Liver (tissue), 9 donors: ENCODE results near the gene RAB3B. TPM values are rescaled to one million over a fixed set of nuclear protein-coding genes. Genes with fewer than 3 reads are reported as not detected.

Experiments used
- DNase-seq: peaks from one replicate; pipeline ENCODE4 v3.0.0-alpha.2; 2017; ENCODE audit warnings: low spot score
- H3K27ac ChIP-seq, 2 donors: one replicate each; pipeline ENCODE4 v1.7.0; 2013; ENCODE audit warnings: inconsistent platforms in 2 of 2, low read length in 2 of 2, control low read depth in 1 of 2, low read depth in 1 of 2, mild to moderate bottlenecking in 1 of 2
- H3K27me3 ChIP-seq, 4 donors: one replicate each; pipeline versions ENCODE4 v1.6.1 to v1.7.0; 2013; ENCODE audit warnings: low read length in 3 of 4, inconsistent platforms in 1 of 4, mild to moderate bottlenecking in 1 of 4, moderate library complexity in 1 of 4; ENCODE audit not compliant: control insufficient read depth in 4 of 4, insufficient read depth in 4 of 4
- H3K36me3 ChIP-seq, 4 donors: one replicate each; pipeline versions ENCODE4 v1.6.1 to v1.7.0; 2013; ENCODE audit warnings: low read length in 3 of 4, mild to moderate bottlenecking in 3 of 4, low read depth in 1 of 4, moderate library complexity in 1 of 4; ENCODE audit not compliant: control insufficient read depth in 4 of 4, insufficient read depth in 3 of 4
- H3K4me1 ChIP-seq, 4 donors: one replicate each; pipeline versions ENCODE4 v1.6.1 to v1.7.0; 2013; ENCODE audit warnings: low read length in 3 of 4, mild to moderate bottlenecking in 3 of 4, moderate library complexity in 1 of 4; ENCODE audit not compliant: control insufficient read depth in 4 of 4, insufficient read depth in 4 of 4
- H3K4me3 ChIP-seq, 3 donors: one replicate each; pipeline versions ENCODE4 v1.6.1 to v1.7.0; 2013; ENCODE audit warnings: low read length in 3 of 3, control low read depth in 1 of 3, low read depth in 1 of 3, mild to moderate bottlenecking in 1 of 3
- H3K9ac ChIP-seq, 2 donors: one replicate each; pipeline ENCODE4 v1.7.0; 2013; ENCODE audit warnings: low read length in 2 of 2, mild to moderate bottlenecking in 2 of 2, moderate library complexity in 2 of 2, control low read depth in 1 of 2, low read depth in 1 of 2
- H3K9me3 ChIP-seq, 4 donors: one replicate each; pipeline versions ENCODE4 v1.6.1 to v1.7.0; 2013; ENCODE audit warnings: low read length in 3 of 4; ENCODE audit not compliant: control insufficient read depth in 4 of 4
- ATF3 ChIP-seq: IDR thresholded peaks from 2 replicates; pipeline ENCODE4 v1.6.1; 2016; ENCODE audit warnings: antibody characterized with exemption
- CTCF ChIP-seq: fragments of 150-350 bp; IDR thresholded peaks from 2 replicates; pipeline ENCODE4 v1.5.1; 2017; ENCODE audit warnings: improper control_type of control experiment, low read depth, low read length; ENCODE audit not compliant: missing input control
- EGR1 ChIP-seq, 2 donors: IDR thresholded peaks; 2 replicates each; pipeline ENCODE4 v1.6.1; 2016 to 2018; ENCODE audit warnings: antibody characterized with exemption in 2 of 2, low read depth in 2 of 2
- FOXA1 ChIP-seq: IDR thresholded peaks from 2 replicates; pipeline ENCODE4 v1.6.1; 2016; ENCODE audit warnings: antibody characterized with exemption
- FOXA2 ChIP-seq: IDR thresholded peaks from 2 replicates; pipeline ENCODE4 v1.6.1; 2016; ENCODE audit warnings: antibody characterized with exemption
- GABPA ChIP-seq, 2 donors: IDR thresholded peaks in 1 of 2; conservative IDR thresholded peaks in 1 of 2; 2 replicates each; pipeline ENCODE4 v1.6.1; 2016; ENCODE audit warnings: antibody characterized with exemption in 2 of 2, mild to moderate bottlenecking in 1 of 2, moderate library complexity in 1 of 2
- HNF4A ChIP-seq, 2 donors: conservative IDR thresholded peaks; 2 replicates each; pipeline ENCODE4 v1.6.1; 2016; ENCODE audit warnings: antibody characterized with exemption in 2 of 2, mild to moderate bottlenecking in 2 of 2
- NR2F2 ChIP-seq: IDR thresholded peaks from 2 replicates; pipeline ENCODE4 v1.6.1; 2016; ENCODE audit warnings: antibody characterized with exemption
- RAD21 ChIP-seq, 2 donors: IDR thresholded peaks; 2 replicates each; pipeline ENCODE4 v1.6.1; 2016; ENCODE audit warnings: antibody characterized with exemption in 2 of 2, mild to moderate bottlenecking in 2 of 2
- RXRA ChIP-seq, 2 donors: IDR thresholded peaks; 2 replicates each; pipeline ENCODE4 v1.6.1; 2017 to 2018; ENCODE audit warnings: antibody characterized with exemption in 2 of 2, mild to moderate bottlenecking in 1 of 2
- SP1 ChIP-seq: IDR thresholded peaks from 2 replicates; pipeline ENCODE4 v1.6.1; 2018; ENCODE audit warnings: antibody characterized with exemption, mild to moderate bottlenecking
- TAF1 ChIP-seq: conservative IDR thresholded peaks from 2 replicates; pipeline ENCODE4 v1.6.1; 2016; ENCODE audit warnings: antibody characterized with exemption, mild to moderate bottlenecking
- YY1 ChIP-seq: IDR thresholded peaks from 2 replicates; pipeline ENCODE4 v1.6.1; 2016; ENCODE audit warnings: antibody characterized with exemption, mild to moderate bottlenecking
- ZBTB33 ChIP-seq: IDR thresholded peaks from 2 replicates; pipeline ENCODE4 v1.6.1; 2016; ENCODE audit warnings: antibody characterized with exemption
- WGBS: extraction: QIAGEN DNeasy Blood & Tissue Kit; methylation state at CpG from one replicate; pipeline ENCODE4 v1.1.7; 2013; 5-methylcytosine and 5-hydroxymethylcytosine counted together
- polyA plus RNA-seq, 2 donors: library from polyadenylated mRNA; stranded (reverse) in 1 of 2; unstranded in 1 of 2; fragments of 200-250 nt in 1 of 2; fragments of >200 nt in 1 of 2; fragmentation: Nextera tagmentation in 1 of 2; extraction: Ambion mirVana in 1 of 2; gene quantifications; one replicate each; pipeline versions ENCODE4 v1.2.1 to v1.2.3, GENCODE V29; 2013 to 2015
- total RNA-seq, 2 donors: library from RNA; depleted of rRNA; stranded (reverse); fragments of >200 nt; gene quantifications; one replicate each; pipeline ENCODE4 v1.2.3, GENCODE V29; 2014
- TF ChIP-seq, protein P1 (sequence below): IDR thresholded peaks from 2 replicates; pipeline ENCODE4 v1.6.1; 2016; ENCODE audit warnings: antibody characterized with exemption, mild to moderate bottlenecking
- TF ChIP-seq, protein P2 (sequence below): IDR thresholded peaks from 2 replicates; pipeline ENCODE4 v1.6.1; 2016; ENCODE audit warnings: antibody characterized with exemption
- donor health status: healthy.
- donor health status: healthy.
- donor health status: healthy.
- donor health status: healthy.
- donor health status: healthy.

RAB3B gene
- total and polyA plus RNA-seq, 4 donors = 0.17 to 5.4 (median 0.32) TPM

DNA sequence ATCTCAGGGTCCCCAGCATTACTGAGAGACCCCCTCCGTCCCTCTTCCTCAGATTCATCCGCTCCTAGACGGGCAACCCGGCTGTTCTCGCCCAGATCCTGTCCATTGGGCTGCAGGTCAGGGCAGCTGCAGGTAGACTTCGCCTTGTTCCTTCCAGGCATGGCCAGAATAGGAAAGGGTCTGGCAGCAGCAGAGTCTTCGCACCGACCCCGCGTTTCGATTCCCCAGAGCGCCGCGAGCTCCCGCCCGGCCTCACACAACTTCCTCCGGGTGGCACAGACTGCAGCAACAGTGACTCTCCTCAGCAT is 112.2 kb downstream of the RAB3B start:
- Histone ChIP-seq H3K4me3 (peak overlapping the region; percentile 58 to 98 (median 85)), H3K27ac (peak overlapping the region; percentile 91 to 93), H3K9me3 (no peaks in the 10 kb centered on the region), H3K27me3 (peaks cover 0 to 4% (median under 1%) of the 10 kb centered on the region in 4 donors), H3K36me3 (peaks cover 0 to 1% (median 0%) of the 10 kb centered on the region in 4 donors), H3K4me1 (peaks cover 0 to 30% (median 19%) of the 10 kb centered on the region in 4 donors), H3K9ac (peak overlapping the region; percentile 18 to 99)
- WGBS = under 1% methylated on average over 17 of the region's 17 CpGs
- TF ChIP-seq SP1 = no peak
- no peak for TF ChIP-seq GABPA (IDR thresholded peaks at IDR 0.05 in 1 of 2, conservative IDR thresholded peaks at IDR 0.05 in 1 of 2)
- no peak for TF ChIP-seq FOXA2
- no peak for TF ChIP-seq NR2F2
- TF ChIP-seq TAF1 = no peak
- TF ChIP-seq FOXA1 = no peak
- TF ChIP-seq, protein P1, sequence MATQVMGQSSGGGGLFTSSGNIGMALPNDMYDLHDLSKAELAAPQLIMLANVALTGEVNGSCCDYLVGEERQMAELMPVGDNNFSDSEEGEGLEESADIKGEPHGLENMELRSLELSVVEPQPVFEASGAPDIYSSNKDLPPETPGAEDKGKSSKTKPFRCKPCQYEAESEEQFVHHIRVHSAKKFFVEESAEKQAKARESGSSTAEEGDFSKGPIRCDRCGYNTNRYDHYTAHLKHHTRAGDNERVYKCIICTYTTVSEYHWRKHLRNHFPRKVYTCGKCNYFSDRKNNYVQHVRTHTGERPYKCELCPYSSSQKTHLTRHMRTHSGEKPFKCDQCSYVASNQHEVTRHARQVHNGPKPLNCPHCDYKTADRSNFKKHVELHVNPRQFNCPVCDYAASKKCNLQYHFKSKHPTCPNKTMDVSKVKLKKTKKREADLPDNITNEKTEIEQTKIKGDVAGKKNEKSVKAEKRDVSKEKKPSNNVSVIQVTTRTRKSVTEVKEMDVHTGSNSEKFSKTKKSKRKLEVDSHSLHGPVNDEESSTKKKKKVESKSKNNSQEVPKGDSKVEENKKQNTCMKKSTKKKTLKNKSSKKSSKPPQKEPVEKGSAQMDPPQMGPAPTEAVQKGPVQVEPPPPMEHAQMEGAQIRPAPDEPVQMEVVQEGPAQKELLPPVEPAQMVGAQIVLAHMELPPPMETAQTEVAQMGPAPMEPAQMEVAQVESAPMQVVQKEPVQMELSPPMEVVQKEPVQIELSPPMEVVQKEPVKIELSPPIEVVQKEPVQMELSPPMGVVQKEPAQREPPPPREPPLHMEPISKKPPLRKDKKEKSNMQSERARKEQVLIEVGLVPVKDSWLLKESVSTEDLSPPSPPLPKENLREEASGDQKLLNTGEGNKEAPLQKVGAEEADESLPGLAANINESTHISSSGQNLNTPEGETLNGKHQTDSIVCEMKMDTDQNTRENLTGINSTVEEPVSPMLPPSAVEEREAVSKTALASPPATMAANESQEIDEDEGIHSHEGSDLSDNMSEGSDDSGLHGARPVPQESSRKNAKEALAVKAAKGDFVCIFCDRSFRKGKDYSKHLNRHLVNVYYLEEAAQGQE = no peak
- no peak for DNase-seq

DNA sequence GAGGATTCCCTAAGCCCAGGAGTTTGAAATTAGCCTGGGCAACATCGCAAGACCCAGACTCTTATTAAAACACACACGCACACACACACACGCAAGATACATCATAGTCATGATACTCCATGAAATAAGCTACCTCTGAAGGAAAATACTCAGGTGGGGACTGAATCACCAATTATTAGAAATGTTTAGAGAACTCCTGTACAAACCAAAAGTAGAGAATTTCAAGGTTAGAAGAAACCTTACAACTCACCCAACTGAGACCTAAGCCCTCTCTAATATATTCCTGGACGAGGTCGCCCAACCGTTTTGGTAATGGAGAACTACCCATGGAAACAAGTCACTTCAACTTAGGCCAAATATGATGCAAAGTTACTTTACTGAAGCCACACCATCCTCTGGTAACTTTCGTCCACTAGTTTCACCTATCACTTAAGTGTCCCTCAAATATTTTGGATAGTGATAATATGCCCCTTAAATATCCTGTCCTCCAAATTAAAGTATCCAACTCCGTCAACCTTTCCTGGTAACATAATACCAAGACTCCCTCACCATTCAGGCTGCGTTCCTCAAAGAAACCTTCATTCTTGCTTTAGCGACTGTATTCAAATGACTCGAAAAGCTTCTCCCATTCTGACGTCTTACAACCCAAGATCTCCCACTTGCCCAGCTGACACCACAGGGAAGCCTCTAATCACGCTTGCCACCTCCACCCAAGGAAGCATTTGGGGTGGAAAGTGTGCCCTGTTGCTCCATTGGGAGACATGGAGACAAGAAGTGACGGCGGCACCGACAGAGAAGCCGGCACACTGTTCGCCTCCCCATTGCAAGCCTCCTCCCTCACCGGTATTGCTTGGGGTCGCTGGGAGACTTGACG is 112.8 kb downstream of the RAB3B start:
- H3K4me1 ChIP-seq = peaks cover 0 to 30% (median 19%) of the 10 kb centered on the region in 4 donors
- 11% methylated on average over 21 of the region's 21 CpGs for WGBS
- peak overlapping the region; percentile 91 to 93 for H3K27ac ChIP-seq
- peak overlapping the region; percentile 18 to 99 for H3K9ac ChIP-seq
- no peaks in the 10 kb centered on the region for H3K9me3 ChIP-seq
- no peak for DNase-seq
- peaks cover 0 to 2% (median 0%) of the 10 kb centered on the region in 4 donors for H3K27me3 ChIP-seq
- peaks cover 0 to 1% (median 0%) of the 10 kb centered on the region in 4 donors for H3K36me3 ChIP-seq
- peak overlapping the region; percentile 58 to 98 (median 85) for H3K4me3 ChIP-seq
- TF ChIP-seq RAD21 (IDR thresholded peaks at IDR 0.05) = no peak
- TF ChIP-seq EGR1 (IDR thresholded peaks at IDR 0.05; ENCODE audit: low read depth in 2 of 2) = no peak
- no peak for TF ChIP-seq ZBTB33
- TF ChIP-seq FOXA1 = no peak
- no peak for TF ChIP-seq YY1
- TF ChIP-seq SP1 = no peak
- no peak for TF ChIP-seq HNF4A (conservative IDR thresholded peaks at IDR 0.05)
- no peak for TF ChIP-seq NR2F2
- TF ChIP-seq RXRA (IDR thresholded peaks at IDR 0.05) = no peak
- TF ChIP-seq, protein P2, sequence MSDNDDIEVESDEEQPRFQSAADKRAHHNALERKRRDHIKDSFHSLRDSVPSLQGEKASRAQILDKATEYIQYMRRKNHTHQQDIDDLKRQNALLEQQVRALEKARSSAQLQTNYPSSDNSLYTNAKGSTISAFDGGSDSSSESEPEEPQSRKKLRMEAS = no peak
- no peak for TF ChIP-seq TAF1
- no peak for TF ChIP-seq CTCF
- TF ChIP-seq ATF3 = no peak
- no peak for TF ChIP-seq GABPA (IDR thresholded peaks at IDR 0.05 in 1 of 2, conservative IDR thresholded peaks at IDR 0.05 in 1 of 2)
